NCI-H2107 (cell line): ENCODE results near the gene LAD1.

ENCODE experiments used
- DNase-seq: peaks from one replicate; lab custom pipeline; 2025; lab: John Stamatoyannopoulos, UW

Gene LAD1

DNA sequence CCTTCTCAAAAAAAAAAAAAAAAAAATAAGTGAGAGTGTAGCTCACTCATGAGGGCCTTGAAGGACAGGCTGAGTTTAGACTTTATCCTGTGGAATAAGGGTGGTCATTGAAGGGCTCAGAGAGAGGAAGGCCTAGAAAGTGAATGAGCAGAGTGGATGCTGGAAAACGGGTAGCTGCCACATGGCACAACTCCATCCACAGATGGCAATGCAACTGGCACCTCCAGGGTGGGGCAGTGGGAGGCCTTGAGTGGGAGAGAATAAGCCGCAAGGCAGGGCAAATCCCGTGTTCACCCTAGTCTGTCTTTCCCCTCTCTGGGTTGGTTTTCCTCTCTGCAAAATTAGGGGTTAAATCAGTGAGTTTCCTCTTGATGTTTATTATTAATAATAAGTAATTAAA lies 19.3 kb upstream of the LAD1 start:
- DNase-seq, result no peak

- DNase-seq, result no peak
Measured at GRCh38 chr1:201414051-201414738, 15.1 kb upstream of the LAD1 start.

GRCh38 chr1:201411292-201411691 lies 12.2 kb upstream of the LAD1 start:
- no peak for DNase-seq

DNA sequence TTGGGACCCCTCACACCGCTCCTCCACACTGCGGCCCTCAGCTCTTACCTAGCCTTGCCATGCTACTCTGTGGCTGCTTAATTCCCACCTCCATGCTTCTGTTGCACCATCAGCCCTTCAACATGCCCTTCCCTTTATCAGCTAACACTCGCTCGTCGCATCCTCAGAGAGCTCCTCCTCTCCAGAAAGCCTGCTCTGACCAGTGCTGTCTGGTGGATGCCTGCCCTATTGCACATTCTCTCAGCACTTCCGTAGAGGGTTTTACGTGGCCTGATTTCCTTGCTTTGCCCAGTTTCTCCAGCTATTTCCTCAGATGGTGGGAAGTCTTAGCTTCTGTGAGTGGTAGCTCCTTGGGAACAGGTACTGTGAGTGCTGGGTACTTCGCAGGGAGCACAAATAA lies 10.3 kb upstream of the LAD1 start:
- no peak for DNase-seq

- no peak for DNase-seq
Measured at GRCh38 chr1:201408834-201409200, 9.7 kb upstream of the LAD1 start.

- DNase-seq, result peak; percentile 68
Measured at GRCh38 chr1:201408176-201408833, 9.2 kb upstream of the LAD1 start.

DNA sequence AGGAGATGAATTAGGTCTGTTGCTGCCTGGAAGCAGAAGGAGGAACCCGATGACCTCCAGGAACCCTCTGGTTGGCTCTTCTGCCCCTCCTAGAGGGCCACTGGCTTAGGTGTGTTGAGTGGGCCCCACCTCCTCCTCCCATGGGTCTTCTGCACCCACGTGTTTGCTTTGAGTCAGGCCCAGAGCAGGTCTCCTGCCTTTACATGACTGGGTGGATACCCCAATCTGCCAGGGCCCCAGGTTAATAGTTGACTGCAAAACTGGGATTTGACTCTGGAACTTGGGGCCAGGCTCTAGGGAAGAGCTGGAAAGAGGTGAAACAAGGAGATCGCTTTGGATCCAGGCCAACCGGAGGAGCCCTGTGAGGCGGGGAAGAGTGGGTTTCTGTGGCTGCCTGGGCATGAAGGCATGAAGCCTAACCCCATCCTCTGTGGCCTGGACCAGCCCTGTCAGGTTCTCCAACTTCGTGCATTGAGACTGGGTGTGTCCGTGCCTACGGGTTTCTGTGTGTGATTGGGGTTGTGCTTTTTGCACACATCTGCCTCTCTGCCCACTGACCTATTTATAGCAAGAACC lies 7.8 kb upstream of the LAD1 start:
- no peak for DNase-seq

DNA sequence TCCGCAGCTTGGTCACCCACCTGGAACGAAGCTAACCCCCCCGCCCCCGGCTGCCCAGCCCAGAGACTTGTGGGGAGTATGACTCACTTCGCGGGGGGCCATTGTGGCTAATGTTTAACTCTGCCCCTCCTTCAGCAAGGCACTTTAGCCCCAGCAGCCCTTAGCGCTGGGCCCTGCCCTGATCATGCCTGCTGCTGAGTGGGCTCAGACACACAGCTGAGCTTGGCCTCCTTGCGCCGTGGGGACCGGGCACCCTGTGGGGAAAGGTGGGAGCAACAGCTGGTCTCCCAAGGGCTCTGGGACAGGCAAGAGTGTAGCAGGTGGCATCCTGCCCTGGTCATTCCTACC lies 6.3 kb upstream of the LAD1 start:
- no peak for DNase-seq

- no peak for DNase-seq
Measured at GRCh38 chr1:201404722-201405483, 5.8 kb upstream of the LAD1 start.

GRCh38 chr1:201404055-201404454 lies 4.9 kb upstream of the LAD1 start:
- no peak for DNase-seq

GRCh38 chr1:201403359-201403758 lies 4.2 kb upstream of the LAD1 start:
- no peak for DNase-seq

DNA sequence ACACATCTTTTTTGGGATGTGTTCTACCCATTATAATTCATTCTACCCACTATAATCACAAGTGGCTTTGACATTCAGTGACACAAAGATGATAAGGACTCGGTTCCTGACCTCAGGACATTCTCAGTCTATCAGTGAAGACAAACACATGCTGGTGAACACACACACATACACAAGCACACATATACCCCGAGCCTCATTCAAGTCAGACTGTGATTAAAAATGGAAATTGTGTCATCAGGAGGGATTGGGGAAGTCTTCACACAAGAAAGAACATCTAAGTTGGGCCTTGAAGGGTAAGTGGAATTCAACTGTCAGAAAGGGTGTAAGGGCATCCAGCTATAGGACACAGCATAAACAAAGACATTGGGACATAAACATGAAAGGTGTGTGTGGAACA lies 2.6 kb upstream of the LAD1 start:
- no peak for DNase-seq

DNA sequence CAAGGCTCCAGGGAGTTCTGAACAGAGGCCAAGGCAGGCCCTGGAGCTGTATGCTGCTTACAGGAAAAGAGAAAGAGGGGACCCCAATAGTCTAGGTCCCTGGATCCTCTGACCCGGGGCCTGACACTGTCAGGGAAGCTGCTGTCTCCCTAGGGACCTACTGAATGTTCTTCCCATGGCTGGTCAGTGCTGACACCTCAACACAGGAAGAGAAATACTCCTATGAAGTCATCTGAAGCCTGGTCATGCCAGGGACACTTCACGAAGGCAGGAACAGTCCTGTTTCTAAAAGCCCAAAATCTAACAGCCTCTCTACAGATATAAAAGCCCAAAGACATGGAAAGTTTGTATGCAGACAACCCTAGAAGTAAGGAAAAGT lies 1.7 kb upstream of the LAD1 start:
- no peak for DNase-seq

GRCh38 chr1:201400212-201400851 lies 1.2 kb upstream of the LAD1 start:
- DNase-seq, result no peak

GRCh38 chr1:201399352-201400126 lies 415 bp upstream of the LAD1 start:
- peak; percentile 63 for DNase-seq

DNA sequence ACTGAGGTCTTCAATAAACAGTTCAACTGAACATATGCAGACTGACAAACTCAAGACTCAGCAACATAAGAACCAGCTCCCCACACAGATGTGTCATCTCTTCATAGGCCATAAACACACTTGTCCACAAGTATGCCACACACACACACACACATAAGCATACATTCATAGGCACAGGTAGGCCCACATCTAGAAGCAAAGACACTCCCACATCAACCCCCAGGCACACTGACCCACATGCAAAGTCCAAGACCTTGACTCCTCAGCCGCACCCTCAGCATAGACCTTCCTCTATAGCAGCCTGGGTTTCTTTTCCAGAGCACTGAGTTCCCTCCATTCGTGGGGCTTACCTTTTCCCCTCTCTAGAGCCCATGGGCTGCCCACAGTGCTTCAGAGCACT lies 1.4 kb downstream of the LAD1 start:
- no peak for DNase-seq

GRCh38 chr1:201396861-201397464 lies 2.2 kb downstream of the LAD1 start:
- DNase-seq, result no peak

- no peak for DNase-seq
Measured at GRCh38 chr1:201395936-201396335, 3.2 kb downstream of the LAD1 start.

- no peak for DNase-seq
Measured at GRCh38 chr1:201394591-201394990, 4.5 kb downstream of the LAD1 start.

GRCh38 chr1:201393076-201393475 lies 6.0 kb downstream of the LAD1 start:
- no peak for DNase-seq
